ENCODE results near the gene RFFL. TPM values are rescaled to one million over a fixed set of nuclear protein-coding genes. Genes with fewer than 3 reads are reported as not detected.

The RFFL gene
- total RNA-seq, 1 experiment from 2014 or later = 22.0 TPM

GRCh38 chr17:35083071-35083470 is 19.6 kb upstream of the RFFL start:
- CTCF ChIA-PET = interaction anchor here (0.6 to 1.3 kb wide), 3 partner anchors 104 to 721 kb away, joined by 3 read pairs; no protein-coding TSS in a partner anchor
- Mint-ChIP-seq H3K27me3 (ENCODE audit: insufficient read depth, unreplicated experiment) (no peaks in the 10 kb centered on the region), H3K36me3 (ENCODE audit: insufficient read depth, unreplicated experiment) (no peaks in the 10 kb centered on the region), H3K4me1 (ENCODE audit: insufficient read depth, unreplicated experiment) (peaks cover 28% of the 10 kb centered on the region), H3K9me3 (ENCODE audit: unreplicated experiment) (no peaks in the 10 kb centered on the region), H3K27ac (ENCODE audit: low read depth, unreplicated experiment) (peak overlapping the region; percentile 25), H3K4me3 (ENCODE audit: unreplicated experiment) (no peak overlapping the region)
- POLR2A ChIA-PET = interaction anchor here (0.7 to 9.8 kb wide), 9 partner anchors 9 to 496 kb away, joined by 3 to 119 read pairs (median 4); partner anchors contain the start of genes PEX12 and RFFL
- intact Hi-C loops (cut with micrococcal nuclease) = no loop called here
- no TSS peak for BruUV-seq (replicated peaks)
- TF ChIP-seq, protein P1, sequence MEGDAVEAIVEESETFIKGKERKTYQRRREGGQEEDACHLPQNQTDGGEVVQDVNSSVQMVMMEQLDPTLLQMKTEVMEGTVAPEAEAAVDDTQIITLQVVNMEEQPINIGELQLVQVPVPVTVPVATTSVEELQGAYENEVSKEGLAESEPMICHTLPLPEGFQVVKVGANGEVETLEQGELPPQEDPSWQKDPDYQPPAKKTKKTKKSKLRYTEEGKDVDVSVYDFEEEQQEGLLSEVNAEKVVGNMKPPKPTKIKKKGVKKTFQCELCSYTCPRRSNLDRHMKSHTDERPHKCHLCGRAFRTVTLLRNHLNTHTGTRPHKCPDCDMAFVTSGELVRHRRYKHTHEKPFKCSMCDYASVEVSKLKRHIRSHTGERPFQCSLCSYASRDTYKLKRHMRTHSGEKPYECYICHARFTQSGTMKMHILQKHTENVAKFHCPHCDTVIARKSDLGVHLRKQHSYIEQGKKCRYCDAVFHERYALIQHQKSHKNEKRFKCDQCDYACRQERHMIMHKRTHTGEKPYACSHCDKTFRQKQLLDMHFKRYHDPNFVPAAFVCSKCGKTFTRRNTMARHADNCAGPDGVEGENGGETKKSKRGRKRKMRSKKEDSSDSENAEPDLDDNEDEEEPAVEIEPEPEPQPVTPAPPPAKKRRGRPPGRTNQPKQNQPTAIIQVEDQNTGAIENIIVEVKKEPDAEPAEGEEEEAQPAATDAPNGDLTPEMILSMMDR (IDR thresholded peaks at IDR 0.05; ENCODE audit: unreplicated experiment) = no peak
- no peak for DNase-seq (ENCODE audit: unreplicated experiment)

GRCh38 chr17:35082073-35082657 is 18.7 kb upstream of the RFFL start:
- no peak overlapping the region for H3K4me3 Mint-ChIP-seq (ENCODE audit: unreplicated experiment)
- peak; percentile 93 for DNase-seq (ENCODE audit: unreplicated experiment)
- H3K27ac Mint-ChIP-seq (ENCODE audit: low read depth, unreplicated experiment) = no peak overlapping the region
- no peaks in the 10 kb centered on the region for H3K36me3 Mint-ChIP-seq (ENCODE audit: insufficient read depth, unreplicated experiment)
- H3K4me1 Mint-ChIP-seq (ENCODE audit: insufficient read depth, unreplicated experiment) = peaks cover 25% of the 10 kb centered on the region
- ChIA-PET POLR2A (interaction anchor here (0.6 to 9.8 kb wide), 11 partner anchors 10 to 827 kb away, joined by 3 to 119 read pairs (median 4); partner anchors contain the start of genes LIG3, PEX12 and RFFL), CTCF (interaction anchor here (0.5 to 1.3 kb wide), 3 partner anchors 34 to 103 kb away, joined by 3 to 4 read pairs (median 3); no protein-coding TSS in a partner anchor)
- no TSS peak for BruUV-seq (replicated peaks)
- intact Hi-C loops (cut with micrococcal nuclease) = no loop called here
- TF ChIP-seq, protein P1 (IDR thresholded peaks at IDR 0.05; ENCODE audit: unreplicated experiment) = no peak
- no peaks in the 10 kb centered on the region for H3K9me3 Mint-ChIP-seq (ENCODE audit: unreplicated experiment)
- H3K27me3 Mint-ChIP-seq (ENCODE audit: insufficient read depth, unreplicated experiment) = no peaks in the 10 kb centered on the region

- POLR2A ChIA-PET = interaction anchor here (0.7 to 9.8 kb wide), 3 partner anchors 17 to 826 kb away, joined by 3 to 119 read pairs (median 4); partner anchors contain the start of genes LIG3 and RFFL
- no TSS peak for BruUV-seq (replicated peaks)
- no peak for DNase-seq (ENCODE audit: unreplicated experiment)
- Mint-ChIP-seq H3K27me3 (ENCODE audit: insufficient read depth, unreplicated experiment) (no peaks in the 10 kb centered on the region), H3K4me1 (ENCODE audit: insufficient read depth, unreplicated experiment) (peaks cover 20% of the 10 kb centered on the region), H3K36me3 (ENCODE audit: insufficient read depth, unreplicated experiment) (no peaks in the 10 kb centered on the region), H3K9me3 (ENCODE audit: unreplicated experiment) (no peaks in the 10 kb centered on the region), H3K27ac (ENCODE audit: low read depth, unreplicated experiment) (no peak overlapping the region), H3K4me3 (ENCODE audit: unreplicated experiment) (no peak overlapping the region)
- CTCF ChIA-PET = interaction anchor here (0.5 to 0.7 kb wide), 2 partner anchors 34 to 56 kb away, joined by 3 to 4 read pairs; no protein-coding TSS in a partner anchor
- TF ChIP-seq, protein P1 (IDR thresholded peaks at IDR 0.05; ENCODE audit: unreplicated experiment) = no peak
- intact Hi-C loops (cut with micrococcal nuclease) = no loop called here
These were observed 18.1 kb upstream of the RFFL start for GRCh38 chr17:35081638-35082037.

- no peaks in the 10 kb centered on the region for H3K36me3 Mint-ChIP-seq (ENCODE audit: insufficient read depth, unreplicated experiment)
- no peaks in the 10 kb centered on the region for H3K27me3 Mint-ChIP-seq (ENCODE audit: insufficient read depth, unreplicated experiment)
- intact Hi-C loops (cut with micrococcal nuclease) = no loop called here
- ChIA-PET POLR2A (interaction anchor here (1.2 to 9.8 kb wide), 4 partner anchors 16 to 509 kb away, joined by 4 to 119 read pairs (median 4); partner anchors contain the start of genes LIG3, RFFL and SLFN5), CTCF (interaction anchor here (1.5 kb wide), 1 partner anchor 9 kb away, joined by 6 read pairs; no protein-coding TSS in a partner anchor)
- TF ChIP-seq, protein P1 (IDR thresholded peaks at IDR 0.05; ENCODE audit: unreplicated experiment) = no peak
- no peak overlapping the region for H3K4me3 Mint-ChIP-seq (ENCODE audit: unreplicated experiment)
- peaks cover 17% of the 10 kb centered on the region for H3K4me1 Mint-ChIP-seq (ENCODE audit: insufficient read depth, unreplicated experiment)
- no peaks in the 10 kb centered on the region for H3K9me3 Mint-ChIP-seq (ENCODE audit: unreplicated experiment)
- H3K27ac Mint-ChIP-seq (ENCODE audit: low read depth, unreplicated experiment) = no peak overlapping the region
- no peak for DNase-seq (ENCODE audit: unreplicated experiment)
- BruUV-seq (replicated peaks) = no TSS peak
These were observed 17.0 kb upstream of the RFFL start for GRCh38 chr17:35080536-35080935.
